Inflammatory macrophage treated with lipopolysaccharide for 1 hour (primary cell): ENCODE data around the gene CYP27A1.

ENCODE experiments used
- DNase-seq, 2 donors: peaks; one replicate each; pipeline ENCODE4 v3.0.0-alpha.2; 2020 to 2022

CYP27A1 gene

GRCh38 chr2:218812096-218812815, 30.3 kb downstream of the CYP27A1 start:
- DNase-seq = no peak

DNA sequence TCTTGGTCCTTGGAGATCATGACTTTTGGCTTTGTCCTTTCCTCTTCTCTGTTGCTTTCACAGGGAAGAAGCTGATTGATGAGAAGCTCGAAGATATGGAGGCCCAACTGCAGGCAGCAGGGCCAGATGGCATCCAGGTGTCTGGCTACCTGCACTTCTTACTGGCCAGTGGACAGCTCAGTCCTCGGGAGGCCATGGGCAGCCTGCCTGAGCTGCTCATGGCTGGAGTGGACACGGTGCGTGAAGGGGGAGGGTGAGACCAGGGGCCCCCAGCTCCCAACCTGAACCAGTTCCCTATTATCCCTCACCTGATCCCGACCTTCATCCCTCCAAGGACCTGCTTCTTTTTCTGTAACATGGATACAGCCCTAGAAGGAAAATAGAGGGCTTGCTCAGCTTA, 30.9 kb downstream of the CYP27A1 start:
- no peak for DNase-seq

DNA sequence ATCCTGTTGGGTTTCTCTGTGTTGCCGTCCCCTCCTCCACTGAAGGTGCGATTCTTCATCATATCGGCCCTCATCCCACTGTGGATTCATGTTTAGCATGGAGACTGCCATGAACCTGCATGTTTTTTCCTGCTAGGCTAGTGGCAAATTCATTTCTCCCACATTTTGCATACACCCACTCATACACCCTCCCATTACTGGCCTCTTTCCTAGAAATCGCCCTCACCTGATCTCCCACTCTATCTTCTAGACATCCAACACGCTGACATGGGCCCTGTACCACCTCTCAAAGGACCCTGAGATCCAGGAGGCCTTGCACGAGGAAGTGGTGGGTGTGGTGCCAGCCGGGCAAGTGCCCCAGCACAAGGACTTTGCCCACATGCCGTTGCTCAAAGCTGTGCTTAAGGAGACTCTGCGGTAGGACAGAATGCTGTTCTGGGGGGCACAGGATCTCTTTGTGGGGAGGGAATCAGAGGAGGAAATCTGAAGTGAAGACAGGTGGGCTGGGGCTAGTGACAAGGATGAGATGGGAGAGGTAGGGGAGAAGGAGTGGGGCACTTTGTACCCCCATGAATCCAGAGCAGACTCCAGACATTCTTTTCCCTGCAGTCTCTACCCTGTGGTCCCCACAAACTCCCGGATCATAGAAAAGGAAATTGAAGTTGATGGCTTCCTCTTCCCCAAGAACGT, 32.0 kb downstream of the CYP27A1 start:
- DNase-seq = no peak

DNA sequence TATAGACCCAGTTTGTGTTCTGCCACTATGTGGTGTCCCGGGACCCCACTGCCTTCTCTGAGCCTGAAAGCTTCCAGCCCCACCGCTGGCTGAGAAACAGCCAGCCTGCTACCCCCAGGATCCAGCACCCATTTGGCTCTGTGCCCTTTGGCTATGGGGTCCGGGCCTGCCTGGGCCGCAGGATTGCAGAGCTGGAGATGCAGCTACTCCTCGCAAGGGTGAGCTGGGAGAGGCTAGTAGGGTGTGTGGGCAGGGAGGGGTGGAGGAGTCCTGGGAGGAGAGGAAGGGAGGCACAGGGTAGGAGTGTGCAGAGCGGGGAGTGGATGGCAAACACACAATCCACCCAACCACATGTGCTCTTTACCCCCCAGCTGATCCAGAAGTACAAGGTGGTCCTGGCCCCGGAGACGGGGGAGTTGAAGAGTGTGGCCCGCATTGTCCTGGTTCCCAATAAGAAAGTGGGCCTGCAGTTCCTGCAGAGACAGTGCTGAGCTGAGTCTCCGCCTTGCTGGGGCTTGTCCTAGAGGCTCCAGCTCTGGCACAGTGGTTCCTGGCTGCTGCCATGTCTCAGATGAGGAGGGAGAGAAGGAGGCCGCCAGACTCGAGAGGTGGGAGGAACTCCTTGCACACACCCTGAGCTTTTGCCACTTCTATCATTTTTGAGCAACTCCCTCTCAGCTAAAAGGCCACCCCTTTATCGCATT, 32.7 kb downstream of the CYP27A1 start:
- no peak for DNase-seq

GRCh38 chr2:218815244-218815637, 33.3 kb downstream of the CYP27A1 start:
- DNase-seq = no peak

DNA sequence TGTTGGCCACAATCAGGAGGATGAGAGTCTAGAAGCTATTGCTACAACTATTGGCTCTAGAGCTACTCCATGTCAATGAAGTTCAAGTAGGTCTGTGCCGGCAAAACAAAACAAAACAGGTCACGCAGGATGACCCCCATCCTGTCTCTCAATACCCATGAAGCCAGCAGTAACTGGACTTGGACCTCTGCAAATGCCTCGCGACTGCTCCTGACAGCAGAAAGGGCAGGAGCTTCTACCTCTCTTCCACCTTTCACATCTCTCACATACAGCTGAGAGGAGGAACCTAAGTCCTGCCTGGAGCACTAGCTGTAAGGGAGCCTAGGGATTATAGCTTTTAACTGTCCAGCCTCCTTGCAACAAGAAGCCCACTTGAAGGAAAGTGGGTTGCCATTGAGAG, 33.7 kb downstream of the CYP27A1 start:
- no peak for DNase-seq

DNA sequence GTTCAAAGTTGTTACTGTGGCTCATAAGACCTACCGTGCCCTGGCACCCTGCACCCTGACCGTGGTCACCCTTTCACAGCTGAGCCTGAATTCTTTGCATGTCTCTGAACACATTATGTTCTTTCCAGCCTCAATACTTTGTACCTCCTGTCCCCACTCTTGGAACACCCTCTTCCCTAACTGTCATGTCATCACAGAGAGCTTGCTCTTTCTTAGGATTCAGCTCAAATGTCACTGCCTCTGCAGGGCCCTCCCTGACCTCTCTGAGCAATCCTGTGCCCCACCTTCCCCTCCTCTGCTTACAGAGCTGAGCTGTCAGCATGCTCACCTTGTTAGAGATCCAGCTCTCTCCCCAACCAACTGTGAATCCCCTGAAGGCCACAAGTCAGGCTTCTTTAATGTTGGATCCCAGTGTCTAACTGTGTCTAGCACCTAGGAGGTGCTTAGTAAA, 34.6 kb downstream of the CYP27A1 start:
- DNase-seq = no peak

- DNase-seq = peak; percentile 51 to 82
These were observed 37.1 kb downstream of the CYP27A1 start for GRCh38 chr2:218819093-218819492.

DNA sequence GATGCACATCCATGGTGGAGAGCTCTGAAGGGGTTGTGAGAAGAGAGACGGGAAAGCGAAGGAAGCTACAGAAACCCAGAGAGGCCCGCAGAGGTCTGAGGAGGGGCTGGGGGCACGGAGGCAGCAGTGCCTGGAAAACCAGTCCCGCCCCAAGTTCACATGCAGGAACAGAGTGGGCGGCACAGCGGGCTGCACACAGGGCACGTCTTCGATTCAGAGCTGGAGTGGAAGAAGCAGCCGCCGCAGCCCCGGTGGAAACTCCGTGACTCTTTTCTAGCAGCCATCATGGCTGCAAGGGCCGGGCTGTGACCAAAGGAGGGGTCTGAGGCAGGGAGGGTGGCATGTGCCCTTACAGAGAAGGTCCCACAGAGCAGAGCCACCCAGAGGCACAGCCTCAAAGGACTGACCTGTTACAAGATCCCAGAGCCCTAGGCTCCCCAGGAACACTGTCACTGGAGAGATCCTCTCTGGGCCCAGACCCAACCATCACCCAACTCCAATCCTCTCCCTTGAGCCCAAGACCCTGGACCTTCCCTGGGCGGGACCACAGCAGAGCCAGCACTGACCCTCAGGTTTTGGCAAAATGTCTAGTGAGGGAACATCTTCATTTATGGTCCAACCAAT, 38.9 kb downstream of the CYP27A1 start:
- no peak for DNase-seq

DNA sequence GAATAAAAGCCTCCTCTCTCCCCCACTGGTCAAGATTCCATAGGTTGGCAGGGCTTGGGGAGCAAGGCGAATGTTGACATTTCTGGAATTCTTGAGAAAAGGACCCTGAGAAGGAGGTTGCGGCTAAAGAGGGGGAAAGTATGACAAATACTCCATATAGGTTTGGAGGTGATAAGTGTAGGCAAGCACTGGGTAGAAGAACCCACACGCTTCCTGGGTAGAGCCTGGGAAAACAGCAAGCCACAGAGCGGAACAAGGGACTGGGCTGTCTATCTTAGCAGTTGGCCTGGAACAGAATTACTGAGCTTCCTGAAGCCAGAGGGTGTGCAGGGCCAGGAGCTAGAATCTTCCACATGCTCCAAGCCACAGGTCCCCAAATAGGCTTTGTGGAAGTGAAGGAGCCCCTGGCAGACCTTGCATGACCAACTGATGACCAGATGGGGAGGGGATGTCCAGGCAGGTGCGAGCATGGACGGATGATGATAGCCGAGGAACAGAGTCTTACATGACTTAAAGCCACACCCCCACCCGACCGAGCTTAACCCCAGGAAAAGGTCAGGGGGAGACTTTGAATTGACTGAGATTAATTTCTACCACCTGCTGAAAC, 39.8 kb downstream of the CYP27A1 start:
- DNase-seq = peak in 1 of 2 donors; percentile 44

GRCh38 chr2:218822622-218823021, 40.7 kb downstream of the CYP27A1 start:
- DNase-seq = no peak

- DNase-seq = peak in 1 of 2 donors; percentile 85
These were observed 41.4 kb downstream of the CYP27A1 start for GRCh38 chr2:218823196-218823855.

DNA sequence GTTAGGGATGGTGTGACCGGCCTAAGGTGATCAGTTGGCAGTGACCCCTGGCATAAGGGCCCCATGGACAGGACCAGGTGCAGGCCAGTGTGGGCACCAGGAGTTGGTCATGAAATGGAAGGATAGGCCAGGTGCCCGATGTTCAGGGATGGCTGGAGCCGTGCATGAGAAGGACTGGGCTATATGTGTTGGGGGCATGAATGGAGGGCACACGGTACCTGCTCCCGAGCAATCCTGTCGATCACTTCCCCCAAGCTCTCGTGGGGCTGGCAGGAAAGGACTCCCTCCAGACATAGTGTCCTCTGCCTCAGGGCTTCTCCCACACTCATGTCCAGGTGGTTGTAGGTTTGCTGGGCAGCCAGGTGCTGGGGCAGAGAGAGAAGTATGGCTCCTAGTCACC, 42.1 kb downstream of the CYP27A1 start:
- no peak for DNase-seq

GRCh38 chr2:218826791-218827190, 44.8 kb downstream of the CYP27A1 start:
- no peak for DNase-seq

DNA sequence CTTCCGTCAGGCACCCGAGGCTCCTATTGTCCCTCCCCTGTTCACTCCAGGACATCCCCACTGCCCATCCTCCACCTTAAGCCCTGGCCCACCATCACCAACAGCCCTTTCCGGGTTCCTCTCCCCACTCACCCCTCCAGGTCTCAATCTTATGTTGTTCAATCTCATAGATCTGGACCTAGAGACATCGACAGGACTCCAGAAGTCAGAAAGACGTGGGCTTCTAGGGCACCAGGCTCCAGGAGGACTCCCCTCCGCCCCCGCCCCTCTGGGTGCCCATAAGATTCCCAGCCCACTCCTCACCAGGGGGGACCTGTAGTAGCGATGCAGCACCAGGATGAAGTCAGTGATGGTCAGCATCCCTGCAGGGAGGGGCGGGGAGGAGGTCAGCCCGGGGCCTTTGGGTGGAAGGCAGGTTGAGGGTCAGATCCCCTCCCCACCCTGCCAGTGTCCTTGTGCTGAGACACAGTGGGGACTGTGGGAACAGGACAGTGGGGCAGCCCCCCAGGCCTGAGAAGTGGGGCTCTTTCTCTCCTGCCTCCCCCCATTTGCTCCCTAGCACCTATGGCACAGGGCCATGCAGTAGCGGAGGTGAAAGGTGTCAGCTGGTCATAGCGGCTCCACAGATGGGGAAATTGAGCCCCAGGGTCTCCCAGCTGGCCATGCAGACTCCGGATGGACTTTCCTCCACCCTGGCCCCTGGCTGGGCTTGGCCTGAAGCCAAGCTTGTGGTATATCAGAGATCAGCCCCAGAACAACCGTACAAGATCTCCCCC, 45.9 kb downstream of the CYP27A1 start:
- no peak for DNase-seq

DNA sequence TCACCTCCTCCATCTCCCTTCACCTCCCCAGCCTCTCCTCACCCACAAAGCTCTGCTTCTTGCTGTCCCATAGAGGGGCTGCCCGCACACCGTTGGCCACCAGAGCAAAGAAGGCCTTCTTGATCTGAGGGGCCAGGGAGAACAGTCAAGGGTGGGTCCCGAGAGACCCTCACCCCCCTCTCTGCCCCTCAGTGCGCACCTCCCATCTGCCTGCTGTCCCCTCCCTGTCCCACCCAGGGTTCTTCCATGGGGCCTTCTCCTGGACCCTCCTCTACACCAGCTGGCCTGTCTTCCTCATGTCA, 46.5 kb downstream of the CYP27A1 start:
- no peak for DNase-seq

- no peak for DNase-seq
These were observed 48.0 kb downstream of the CYP27A1 start for GRCh38 chr2:218829868-218830451.

DNA sequence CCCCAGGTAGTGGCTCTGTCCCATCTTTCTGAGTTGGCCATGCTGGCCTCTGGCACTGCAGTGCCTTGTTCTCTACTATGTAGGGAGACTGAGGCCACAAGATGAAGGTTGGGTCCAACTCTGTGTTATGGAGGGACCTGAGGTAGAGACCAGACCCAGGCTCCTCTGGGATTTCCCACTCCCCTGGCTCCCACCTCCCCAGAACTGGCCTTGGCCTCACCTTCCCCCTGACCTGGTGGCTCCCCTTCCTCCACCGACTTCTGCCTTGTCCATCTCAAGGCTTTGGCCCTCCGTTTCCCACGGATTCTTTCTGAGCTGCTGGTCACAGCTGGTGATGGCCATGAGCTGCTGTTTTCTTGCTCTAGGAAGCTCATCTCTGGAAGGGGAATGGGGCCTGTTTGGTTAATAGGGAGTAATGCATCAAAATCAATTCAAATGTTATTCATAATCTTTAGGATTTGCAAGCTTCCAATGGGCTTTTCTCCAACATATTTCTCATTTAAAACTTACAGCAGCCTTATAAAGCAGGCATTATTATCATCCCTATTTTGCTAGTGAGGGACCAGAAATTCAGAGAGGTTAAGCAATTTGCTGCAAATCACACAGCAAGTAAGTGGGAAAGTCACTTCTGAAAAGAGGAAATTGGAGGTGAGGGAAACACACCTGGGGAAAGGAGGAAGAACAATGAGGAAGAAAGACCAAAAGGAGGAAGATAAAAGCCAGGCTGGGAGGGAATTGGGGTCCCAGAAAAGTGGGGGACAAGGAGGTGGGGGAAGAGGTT, 48.8 kb downstream of the CYP27A1 start:
- DNase-seq = no peak

- DNase-seq = no peak
These were observed 49.5 kb downstream of the CYP27A1 start, which contains the start of gene PRKAG3 for GRCh38 chr2:218831378-218831990. Gene PRKAG3, minus strand, starts transcription at chr2:218831803.

DNA sequence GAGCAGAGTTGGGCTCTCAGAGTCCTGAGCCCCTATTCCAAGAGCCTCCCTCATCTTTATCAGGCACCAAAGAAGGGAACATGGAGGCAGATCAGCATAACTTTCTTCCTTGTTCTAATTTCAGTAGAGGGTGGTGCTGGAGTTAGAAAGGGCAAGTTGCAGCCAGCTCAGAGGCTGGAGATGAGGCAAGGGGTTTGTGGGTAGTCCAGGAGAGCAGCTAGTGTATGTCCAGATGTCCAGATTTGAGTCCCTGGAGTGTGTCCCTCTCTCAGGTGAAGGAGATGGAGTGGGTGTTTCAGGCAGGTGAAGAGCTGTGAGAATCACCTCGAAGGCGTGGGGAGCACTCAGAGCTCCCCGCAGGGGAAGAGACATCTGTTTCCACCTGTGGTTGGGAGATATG, 50.1 kb downstream of the CYP27A1 start:
- DNase-seq = no peak
